ENCODE measurements around the gene SYNPR.
"Not testable (repeated sequence)": the region's sequence is repeated elsewhere in the genome, so short reads cannot be mapped to it uniquely, and the experiment has no call there.

Gene SYNPR

GRCh38 chr3:63278171-63279004, at the start of gene SYNPR:
Gene SYNPR, plus strand, starts transcription at chr3:63278308.
- DNase-seq (ENCODE audit: low read depth in 3 of 3), result no peak

DNA sequence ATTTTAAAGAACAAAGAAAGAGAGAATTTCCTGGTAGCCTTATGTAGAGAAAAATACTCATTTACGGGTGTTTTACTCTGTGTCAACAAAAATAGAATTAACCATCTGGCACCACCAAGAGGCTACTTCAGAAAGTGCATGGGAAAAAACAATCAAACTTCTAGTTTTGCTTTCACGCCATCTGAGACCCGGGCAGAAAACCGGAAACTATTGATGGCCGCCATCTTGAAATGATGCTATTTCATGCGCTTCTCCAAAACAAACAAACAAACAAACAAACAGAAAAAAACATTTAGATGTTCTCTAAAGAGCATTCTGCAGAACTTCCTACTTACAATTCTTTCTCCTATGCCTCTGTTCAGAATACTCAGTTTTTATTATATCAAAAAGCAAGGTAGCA, 49.4 kb upstream of the SYNPR start:
- no peak for DNase-seq (ENCODE audit: low read depth in 3 of 3)

DNA sequence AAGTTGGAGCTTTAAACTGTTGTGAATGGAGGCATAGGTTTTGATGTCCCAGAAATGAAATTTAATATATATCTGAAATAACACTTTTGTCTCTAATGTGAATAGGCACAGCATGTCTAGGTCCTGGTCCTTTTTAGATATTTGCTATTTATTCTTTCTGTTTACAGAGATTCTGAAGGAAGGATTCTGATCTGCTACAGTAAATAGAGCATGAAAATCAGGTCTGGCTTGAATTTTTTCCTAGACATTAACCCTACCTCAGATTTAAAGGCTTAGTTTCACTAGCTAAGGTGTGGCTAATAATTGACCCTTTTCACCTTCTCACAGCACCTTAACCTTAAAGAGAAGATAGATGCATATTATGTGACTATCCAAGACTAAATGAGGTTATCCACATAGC, 48.0 kb upstream of the SYNPR start:
- DNase-seq (ENCODE audit: low read depth in 3 of 3), result no peak

DNA sequence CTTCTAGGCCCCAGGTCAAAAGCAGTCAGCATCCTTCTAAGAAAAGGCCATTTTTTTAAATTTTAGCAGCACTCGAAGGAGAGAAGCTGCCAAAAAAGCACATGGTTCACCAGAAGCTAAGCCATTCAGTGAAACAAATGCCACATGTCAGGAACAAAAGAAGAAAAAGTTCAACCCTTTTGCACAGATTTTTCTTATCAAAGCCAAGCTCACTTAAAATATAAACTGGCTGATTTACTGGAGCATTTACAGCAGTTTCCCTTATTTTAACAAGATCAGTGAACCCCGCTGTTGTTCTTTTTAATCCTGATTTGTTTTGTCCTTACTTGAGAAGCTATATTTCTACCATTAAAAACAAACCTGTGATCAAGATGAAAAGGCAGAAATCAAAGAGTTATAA, 46.5 kb upstream of the SYNPR start:
- no peak for DNase-seq (ENCODE audit: low read depth in 3 of 3)

GRCh38 chr3:63232764-63233396, 45.2 kb upstream of the SYNPR start:
- no peak for DNase-seq (ENCODE audit: low read depth in 3 of 3)

DNA sequence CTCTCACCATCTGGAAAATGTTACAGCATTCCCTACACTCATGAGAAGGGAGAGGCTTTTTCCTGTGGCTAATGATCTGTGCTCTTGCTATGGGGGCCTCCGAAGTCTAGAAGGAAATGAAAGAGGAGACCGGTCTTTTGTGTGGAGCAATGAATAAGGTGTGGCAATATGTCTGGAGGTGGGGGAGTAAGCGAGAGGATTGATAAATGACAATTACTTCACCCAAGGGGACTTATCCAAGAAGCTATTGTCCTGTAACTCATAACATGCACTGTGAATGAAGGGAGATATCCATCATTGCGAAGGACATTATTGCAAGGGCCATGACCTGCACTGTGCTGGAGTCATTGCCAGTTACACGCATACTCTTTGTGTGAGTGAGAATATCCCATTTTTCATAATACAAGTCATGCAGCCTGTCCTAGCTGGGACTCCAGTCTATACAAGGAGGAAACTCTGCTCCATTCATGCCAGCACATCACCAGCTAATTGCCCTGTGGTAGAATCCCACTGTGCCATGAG, 37.7 kb upstream of the SYNPR start:
- no peak for DNase-seq (ENCODE audit: low read depth in 3 of 3)

DNA sequence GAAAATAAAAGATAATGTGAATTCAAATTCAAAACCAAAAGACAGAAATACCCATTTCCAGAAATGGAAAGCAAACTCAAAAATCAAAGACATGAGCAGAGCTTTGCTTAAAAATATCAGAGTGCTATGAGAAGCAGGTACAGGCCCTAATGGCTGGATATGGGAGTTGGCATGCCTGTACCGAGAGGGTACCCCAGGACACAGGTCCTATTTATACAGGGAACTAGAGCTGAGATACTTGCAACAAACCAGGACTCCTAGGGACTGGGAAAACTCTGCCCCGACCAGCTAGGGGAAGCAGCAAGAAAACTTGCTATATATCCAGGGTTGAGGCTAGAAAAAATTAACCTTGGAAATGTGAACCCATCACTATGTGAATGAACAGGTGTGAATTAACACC, 36.0 kb upstream of the SYNPR start:
- DNase-seq (ENCODE audit: low read depth in 3 of 3), result no peak

DNA sequence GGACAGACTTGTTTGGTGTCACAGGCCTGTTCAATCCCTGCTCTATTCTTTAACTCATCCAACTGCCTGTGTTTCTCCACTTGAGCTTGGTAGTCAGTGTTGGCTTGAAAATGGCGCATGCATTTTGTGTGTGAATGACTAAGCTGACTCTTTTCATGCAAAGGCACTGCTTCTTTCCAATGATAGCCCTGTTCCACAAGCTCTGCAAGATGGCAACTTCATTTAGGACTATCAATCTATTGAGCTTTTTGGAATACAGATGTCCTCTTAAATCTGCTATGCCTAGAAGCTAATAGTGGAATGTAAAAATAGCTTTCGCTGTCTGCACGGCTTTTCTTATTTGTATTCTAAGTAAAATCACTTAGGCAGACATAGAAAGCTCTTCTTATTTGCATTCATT, 33.6 kb upstream of the SYNPR start:
- DNase-seq (ENCODE audit: low read depth in 3 of 3), result no peak

- DNase-seq (ENCODE audit: low read depth in 3 of 3), result no peak
Observed at GRCh38 chr3:63245726-63246241, 32.3 kb upstream of the SYNPR start.

GRCh38 chr3:63248015-63248414, 30.1 kb upstream of the SYNPR start:
- no peak for DNase-seq (ENCODE audit: low read depth in 3 of 3)

- no peak for DNase-seq (ENCODE audit: low read depth in 3 of 3)
Observed at GRCh38 chr3:63251499-63251898, 26.6 kb upstream of the SYNPR start.

DNA sequence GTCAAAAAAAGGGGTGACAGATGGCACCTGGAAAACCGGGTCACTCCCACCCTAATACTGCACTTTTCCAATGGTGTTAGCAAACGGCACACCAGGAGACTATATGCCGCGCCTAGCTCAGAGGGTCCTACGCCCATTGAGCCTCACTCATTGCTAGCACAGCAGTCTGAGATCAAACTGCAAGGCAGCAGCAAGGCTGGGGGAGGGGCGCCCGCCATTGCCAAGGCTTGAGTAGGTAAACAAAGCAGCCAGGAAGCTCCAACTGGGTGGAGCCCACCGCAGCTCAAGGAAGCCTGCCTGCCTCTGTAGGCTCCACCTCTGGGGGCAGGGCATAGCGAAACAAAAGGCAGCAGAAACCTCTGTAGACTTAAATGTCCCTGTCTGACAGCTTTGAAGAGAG, 22.3 kb upstream of the SYNPR start:
- not testable (repeated sequence) for DNase-seq (ENCODE audit: low read depth in 3 of 3)

GRCh38 chr3:63264716-63265115, 13.4 kb upstream of the SYNPR start:
- DNase-seq (ENCODE audit: low read depth in 3 of 3), result no peak

DNA sequence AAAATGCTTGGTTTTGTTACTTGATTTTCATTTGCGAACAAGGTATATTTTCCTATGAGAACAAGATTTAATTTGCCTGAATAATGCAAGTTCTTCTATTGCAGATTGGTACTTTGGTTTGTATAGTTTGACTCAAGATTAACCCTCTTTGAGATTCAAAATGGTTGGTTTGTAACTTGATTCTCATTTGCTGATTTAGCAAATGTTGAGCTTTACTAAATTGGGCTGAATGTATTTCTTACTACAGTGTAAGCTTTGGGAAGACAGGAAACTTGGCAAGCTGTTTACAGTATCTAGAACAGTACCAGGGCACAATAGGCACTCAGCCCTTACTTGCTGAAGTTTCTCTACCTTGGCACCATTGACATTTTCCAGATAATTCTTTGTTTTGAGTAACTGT, 3.7 kb upstream of the SYNPR start:
- DNase-seq (ENCODE audit: low read depth in 3 of 3), result no peak

DNA sequence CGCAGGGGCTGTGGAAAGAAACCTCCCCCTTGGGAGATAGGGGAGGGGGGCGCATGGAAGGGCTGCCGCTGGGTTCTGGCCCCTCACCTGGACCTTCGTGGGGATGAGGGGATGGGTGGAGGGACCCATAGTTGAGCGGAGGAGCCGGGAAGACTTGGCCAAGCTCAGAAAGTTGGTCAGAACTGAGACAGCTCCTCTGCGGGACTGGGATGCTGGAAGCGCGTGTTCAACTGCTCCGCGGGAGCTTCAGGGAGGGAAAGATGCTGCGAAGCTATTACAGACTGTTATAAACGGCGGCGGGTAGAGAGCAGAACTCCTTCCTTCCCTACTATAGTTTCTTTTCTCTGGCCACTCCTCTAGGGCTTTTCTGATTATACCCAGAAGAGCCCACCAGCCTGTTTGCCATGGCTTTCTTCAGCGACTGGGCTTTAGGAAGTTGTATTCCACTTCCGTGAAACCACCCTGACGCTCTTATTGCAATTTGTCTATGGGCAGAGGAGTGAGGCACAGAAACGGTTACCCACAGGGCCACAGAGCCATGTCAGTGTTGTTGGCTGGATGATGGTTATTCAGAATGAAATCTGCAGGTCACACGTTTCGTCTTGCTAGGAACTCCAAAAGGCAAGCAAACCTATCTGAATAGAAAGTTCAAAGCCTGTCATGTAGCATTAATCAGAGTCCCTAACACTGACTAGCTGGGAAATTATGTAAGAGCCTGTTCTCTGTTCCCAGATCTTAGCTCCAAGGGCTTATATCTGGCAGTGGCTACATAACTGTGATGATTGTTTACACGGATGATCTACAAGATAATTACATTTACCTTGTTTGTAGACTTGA, 1.1 kb downstream of the SYNPR start:
- DNase-seq (ENCODE audit: low read depth in 3 of 3), result no peak

DNA sequence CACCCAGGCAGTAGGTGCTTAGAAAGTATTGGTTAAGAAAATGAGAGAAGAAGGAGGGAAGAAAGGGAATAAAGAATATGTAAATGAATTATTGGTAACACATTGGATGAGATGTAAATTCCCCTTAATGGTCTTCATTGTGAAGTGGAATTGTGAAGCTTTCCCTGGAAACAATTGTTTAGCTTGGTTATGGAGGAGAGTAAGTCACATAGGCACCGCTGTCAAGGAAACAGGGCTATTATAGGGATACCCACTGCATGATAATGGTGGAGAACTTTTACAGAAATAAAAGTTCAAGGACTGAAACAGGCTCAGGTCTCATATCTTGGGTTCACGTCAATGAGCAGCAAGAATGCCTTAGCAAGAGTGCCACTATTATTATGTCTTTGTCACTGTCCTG, 9.5 kb downstream of the SYNPR start:
- no peak for DNase-seq (ENCODE audit: low read depth in 3 of 3)

DNA sequence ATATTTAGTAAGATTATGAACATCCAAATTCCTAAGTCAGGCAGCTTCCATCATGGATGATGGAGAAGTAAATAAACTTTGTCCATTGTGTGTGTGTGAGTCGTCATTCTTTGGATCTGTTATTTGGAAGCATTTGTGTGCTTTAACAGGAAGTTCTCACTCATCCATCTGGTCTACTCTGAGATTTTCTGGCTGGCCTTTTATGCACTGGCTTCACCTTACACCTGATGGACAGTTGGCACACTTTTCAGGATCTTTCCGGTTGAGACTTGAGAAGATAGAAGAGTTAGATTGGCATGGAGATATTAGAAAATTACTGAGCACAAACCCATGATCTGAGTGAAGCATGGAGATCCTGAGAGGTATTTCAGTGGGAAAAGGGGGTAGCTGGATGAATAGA, 12.6 kb downstream of the SYNPR start:
- no peak for DNase-seq (ENCODE audit: low read depth in 3 of 3)

DNA sequence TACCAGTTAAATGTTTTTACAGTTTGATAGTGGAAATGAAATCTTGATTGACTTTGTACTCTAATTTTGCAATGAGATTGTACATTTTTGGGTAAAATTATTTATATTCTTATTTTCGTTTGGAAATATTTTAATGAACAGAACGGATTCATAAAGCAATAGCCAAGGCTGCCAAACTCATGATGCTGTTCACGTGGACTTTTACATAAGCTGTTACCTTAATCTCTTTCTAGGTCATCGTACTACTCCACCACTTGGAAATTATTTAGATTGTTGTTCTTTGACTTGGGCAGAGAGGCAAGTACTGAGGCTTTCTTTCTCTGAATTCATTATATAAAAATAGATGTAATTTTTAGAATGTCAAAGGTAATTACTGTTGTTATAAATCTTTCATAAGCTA, 16.2 kb downstream of the SYNPR start:
- DNase-seq (ENCODE audit: low read depth in 3 of 3), result no peak

GRCh38 chr3:63295356-63295755, 17.2 kb downstream of the SYNPR start:
- DNase-seq (ENCODE audit: low read depth in 3 of 3), result no peak

GRCh38 chr3:63295806-63296205, 17.7 kb downstream of the SYNPR start:
- DNase-seq (ENCODE audit: low read depth in 3 of 3), result no peak

DNA sequence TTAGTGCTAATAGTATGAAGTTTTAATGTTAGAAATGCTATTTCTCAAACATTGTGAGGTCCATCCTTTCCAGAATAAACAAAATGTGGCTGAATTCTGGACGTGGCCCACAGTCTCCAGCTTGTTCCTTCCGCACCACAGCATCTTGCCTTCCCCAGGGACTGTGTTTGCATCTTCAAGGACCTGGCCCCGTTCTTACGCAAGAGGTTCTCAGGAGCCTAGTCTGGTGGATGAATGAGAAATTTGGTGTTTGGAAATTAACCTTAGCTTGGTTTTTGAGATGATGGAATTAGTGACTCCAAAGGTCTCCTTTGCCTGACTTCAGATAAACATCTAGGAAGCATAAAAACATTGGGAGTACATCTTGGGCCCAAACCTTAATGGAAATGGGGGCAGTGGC, 18.1 kb downstream of the SYNPR start:
- no peak for DNase-seq (ENCODE audit: low read depth in 3 of 3)

- DNase-seq (ENCODE audit: low read depth in 3 of 3), result no peak
Observed at GRCh38 chr3:63303238-63303637, 25.1 kb downstream of the SYNPR start.

Data from stimulated activated CD4-positive, alpha-beta T cell treated with anti-CD3 and anti-CD28 coated beads, TNF-alpha, amount 100 ng/mL, for 24 hours (primary cell).